Liver (tissue), 2 donors: ENCODE measurements around the gene SIK3.

Source experiments
- TF ChIP-seq, protein P1 (sequence below): fragments of 150-350 bp; IDR thresholded peaks from 2 replicates; pipeline ENCODE4 v1.5.1; 2017; ENCODE audit warnings: improper control_type of control experiment, low read depth, low read length; ENCODE audit not compliant: missing input control
- TF ChIP-seq, protein P2 (sequence below): IDR thresholded peaks from 2 replicates; pipeline ENCODE4 v1.6.1; 2016; ENCODE audit warnings: antibody characterized with exemption
- donor health status: healthy.

DNA sequence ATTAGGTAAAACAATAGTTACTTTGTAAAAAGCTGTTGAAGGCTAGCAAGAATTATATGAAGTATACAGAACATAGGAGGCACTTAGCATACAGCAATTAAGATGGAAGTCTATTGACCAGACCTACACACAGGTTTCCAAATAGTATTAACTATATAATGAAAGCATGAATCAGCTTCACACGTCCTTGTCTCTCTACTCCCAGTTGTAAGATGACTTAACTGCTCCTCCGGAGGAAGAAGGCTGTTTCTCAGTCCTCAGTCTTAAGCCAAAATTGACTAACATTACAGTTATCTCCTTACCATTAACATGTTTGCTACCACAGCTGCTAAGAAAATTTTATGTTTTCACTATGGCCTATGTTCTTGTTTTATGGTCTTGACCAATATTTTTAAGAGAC lies 24.7 kb downstream of the SIK3 start:
- TF ChIP-seq, protein P1, sequence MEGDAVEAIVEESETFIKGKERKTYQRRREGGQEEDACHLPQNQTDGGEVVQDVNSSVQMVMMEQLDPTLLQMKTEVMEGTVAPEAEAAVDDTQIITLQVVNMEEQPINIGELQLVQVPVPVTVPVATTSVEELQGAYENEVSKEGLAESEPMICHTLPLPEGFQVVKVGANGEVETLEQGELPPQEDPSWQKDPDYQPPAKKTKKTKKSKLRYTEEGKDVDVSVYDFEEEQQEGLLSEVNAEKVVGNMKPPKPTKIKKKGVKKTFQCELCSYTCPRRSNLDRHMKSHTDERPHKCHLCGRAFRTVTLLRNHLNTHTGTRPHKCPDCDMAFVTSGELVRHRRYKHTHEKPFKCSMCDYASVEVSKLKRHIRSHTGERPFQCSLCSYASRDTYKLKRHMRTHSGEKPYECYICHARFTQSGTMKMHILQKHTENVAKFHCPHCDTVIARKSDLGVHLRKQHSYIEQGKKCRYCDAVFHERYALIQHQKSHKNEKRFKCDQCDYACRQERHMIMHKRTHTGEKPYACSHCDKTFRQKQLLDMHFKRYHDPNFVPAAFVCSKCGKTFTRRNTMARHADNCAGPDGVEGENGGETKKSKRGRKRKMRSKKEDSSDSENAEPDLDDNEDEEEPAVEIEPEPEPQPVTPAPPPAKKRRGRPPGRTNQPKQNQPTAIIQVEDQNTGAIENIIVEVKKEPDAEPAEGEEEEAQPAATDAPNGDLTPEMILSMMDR: no peak
- TF ChIP-seq, protein P2, sequence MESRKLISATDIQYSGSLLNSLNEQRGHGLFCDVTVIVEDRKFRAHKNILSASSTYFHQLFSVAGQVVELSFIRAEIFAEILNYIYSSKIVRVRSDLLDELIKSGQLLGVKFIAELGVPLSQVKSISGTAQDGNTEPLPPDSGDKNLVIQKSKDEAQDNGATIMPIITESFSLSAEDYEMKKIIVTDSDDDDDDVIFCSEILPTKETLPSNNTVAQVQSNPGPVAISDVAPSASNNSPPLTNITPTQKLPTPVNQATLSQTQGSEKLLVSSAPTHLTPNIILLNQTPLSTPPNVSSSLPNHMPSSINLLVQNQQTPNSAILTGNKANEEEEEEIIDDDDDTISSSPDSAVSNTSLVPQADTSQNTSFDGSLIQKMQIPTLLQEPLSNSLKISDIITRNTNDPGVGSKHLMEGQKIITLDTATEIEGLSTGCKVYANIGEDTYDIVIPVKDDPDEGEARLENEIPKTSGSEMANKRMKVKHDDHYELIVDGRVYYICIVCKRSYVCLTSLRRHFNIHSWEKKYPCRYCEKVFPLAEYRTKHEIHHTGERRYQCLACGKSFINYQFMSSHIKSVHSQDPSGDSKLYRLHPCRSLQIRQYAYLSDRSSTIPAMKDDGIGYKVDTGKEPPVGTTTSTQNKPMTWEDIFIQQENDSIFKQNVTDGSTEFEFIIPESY: no peak
